ENCODE data around the gene CDH12.

Gene CDH12

GRCh38 chr5:22057012-22057411 is 796.1 kb downstream of the CDH12 start:
- Histone ChIP-seq H3K79me1 (ENCODE audit: low read length) (no peaks in the 10 kb centered on the region), H3K18ac (ENCODE audit: low read length) (no peak overlapping the region), H2AFZ (ENCODE audit: insufficient read depth, low read length, poor library complexity) (no peak overlapping the region)

GRCh38 chr5:22056601-22057000 is 796.5 kb downstream of the CDH12 start:
- no peak overlapping the region for H3K18ac ChIP-seq (ENCODE audit: low read length)
- no peak overlapping the region for H3K14ac ChIP-seq (ENCODE audit: low read length)
- no peak overlapping the region for H4K12ac ChIP-seq (ENCODE audit: low read depth, low read length)
- H3K9me3 ChIP-seq (ENCODE audit: insufficient read depth, low read depth, low read length): no peaks in the 10 kb centered on the region
- H4K8ac ChIP-seq (ENCODE audit: low read depth, low read length): no peak overlapping the region
- H2BK12ac ChIP-seq (ENCODE audit: low read length): no peak overlapping the region
- WGBS (ENCODE audit: extremely low coverage, insufficient coverage, insufficient read length): no CpG with 5 or more reads among the region's 4 CpGs
- H3K36me3 ChIP-seq (ENCODE audit: control insufficient read depth in 1 of 2, insufficient read depth in 2 of 2, low read length in 2 of 2): no peaks in the 10 kb centered on the region
- H3K4ac ChIP-seq (ENCODE audit: low read depth, low read length): no peak overlapping the region
- no peak overlapping the region for H2BK120ac ChIP-seq (ENCODE audit: insufficient read depth, low read length, poor library complexity)
- no peaks in the 10 kb centered on the region for H3K27me3 ChIP-seq (ENCODE audit: insufficient read depth, low read length)
- no peak overlapping the region for H3K4me2 ChIP-seq (ENCODE audit: low read length)
- H3K9ac ChIP-seq (ENCODE audit: low read length): no peak overlapping the region
- H3K23ac ChIP-seq (ENCODE audit: low read length): no peak overlapping the region
- no peak overlapping the region for H2AFZ ChIP-seq (ENCODE audit: insufficient read depth, low read length, poor library complexity)
- H4K91ac ChIP-seq (ENCODE audit: low read depth, low read length): no peak overlapping the region
- no peaks in the 10 kb centered on the region for H3K4me1 ChIP-seq (ENCODE audit: control insufficient read depth in 1 of 2, insufficient read depth in 2 of 2, low read length in 2 of 2)
- H2AK5ac ChIP-seq (ENCODE audit: low read length): no peak overlapping the region
- DNase-seq: no peak
- H3K79me1 ChIP-seq (ENCODE audit: low read length): no peaks in the 10 kb centered on the region
- H3K27ac ChIP-seq (ENCODE audit: low read depth, low read length): no peak overlapping the region
- H3K79me2 ChIP-seq (ENCODE audit: control insufficient read depth, insufficient read depth, low read length, poor library complexity): no peaks in the 10 kb centered on the region
- no peak overlapping the region for H3K4me3 ChIP-seq (ENCODE audit: low read depth, low read length)
- no peak overlapping the region for H2BK5ac ChIP-seq (ENCODE audit: low read depth, low read length, poor library complexity)

More at GRCh38 chr5:22057012-22057411, 796.1 kb downstream of the CDH12 start:
- no peak overlapping the region for H4K12ac ChIP-seq (ENCODE audit: low read depth, low read length)
- H3K4me3 ChIP-seq (ENCODE audit: low read depth, low read length): no peak overlapping the region
- H2AK5ac ChIP-seq (ENCODE audit: low read length): no peak overlapping the region
- H3K27ac ChIP-seq (ENCODE audit: low read depth, low read length): no peak overlapping the region
- H2BK12ac ChIP-seq (ENCODE audit: low read length): no peak overlapping the region
- H4K8ac ChIP-seq (ENCODE audit: low read depth, low read length): no peak overlapping the region
- no peak overlapping the region for H2BK120ac ChIP-seq (ENCODE audit: insufficient read depth, low read length, poor library complexity)
- H3K4me1 ChIP-seq (ENCODE audit: control insufficient read depth in 1 of 2, insufficient read depth in 2 of 2, low read length in 2 of 2): no peaks in the 10 kb centered on the region
- no peaks in the 10 kb centered on the region for H3K27me3 ChIP-seq (ENCODE audit: insufficient read depth, low read length)
- H3K4ac ChIP-seq (ENCODE audit: low read depth, low read length): no peak overlapping the region
- H3K23ac ChIP-seq (ENCODE audit: low read length): no peak overlapping the region
- no peak overlapping the region for H3K14ac ChIP-seq (ENCODE audit: low read length)
- H3K9me3 ChIP-seq (ENCODE audit: insufficient read depth, low read depth, low read length): no peaks in the 10 kb centered on the region
- no peak for DNase-seq
- H3K79me2 ChIP-seq (ENCODE audit: control insufficient read depth, insufficient read depth, low read length, poor library complexity): no peaks in the 10 kb centered on the region
- no peak overlapping the region for H4K91ac ChIP-seq (ENCODE audit: low read depth, low read length)
- H3K9ac ChIP-seq (ENCODE audit: low read length): no peak overlapping the region
- H2BK5ac ChIP-seq (ENCODE audit: low read depth, low read length, poor library complexity): no peak overlapping the region
- H3K36me3 ChIP-seq (ENCODE audit: control insufficient read depth in 1 of 2, insufficient read depth in 2 of 2, low read length in 2 of 2): no peaks in the 10 kb centered on the region
- H3K4me2 ChIP-seq (ENCODE audit: low read length): no peak overlapping the region

GRCh38 chr5:22053195-22053594 is 799.9 kb downstream of the CDH12 start:
- H3K9me3 ChIP-seq (ENCODE audit: insufficient read depth, low read depth, low read length): no peaks in the 10 kb centered on the region
- DNase-seq: no peak
- H3K27ac ChIP-seq (ENCODE audit: low read depth, low read length): no peak overlapping the region
- peak overlapping the region; percentile 69 for H3K23ac ChIP-seq (ENCODE audit: low read length)
- H3K36me3 ChIP-seq (ENCODE audit: control insufficient read depth in 1 of 2, insufficient read depth in 2 of 2, low read length in 2 of 2): no peaks in the 10 kb centered on the region
- no peak overlapping the region for H2BK120ac ChIP-seq (ENCODE audit: insufficient read depth, low read length, poor library complexity)
- no peak overlapping the region for H2BK12ac ChIP-seq (ENCODE audit: low read length)
- no peak overlapping the region for H4K8ac ChIP-seq (ENCODE audit: low read depth, low read length)
- no peak overlapping the region for H2BK5ac ChIP-seq (ENCODE audit: low read depth, low read length, poor library complexity)
- no peak overlapping the region for H3K18ac ChIP-seq (ENCODE audit: low read length)
- no peaks in the 10 kb centered on the region for H3K4me1 ChIP-seq (ENCODE audit: control insufficient read depth in 1 of 2, insufficient read depth in 2 of 2, low read length in 2 of 2)
- H3K4ac ChIP-seq (ENCODE audit: low read depth, low read length): no peak overlapping the region
- H2AFZ ChIP-seq (ENCODE audit: insufficient read depth, low read length, poor library complexity): no peak overlapping the region
- H3K4me3 ChIP-seq (ENCODE audit: low read depth, low read length): no peak overlapping the region
- no peak overlapping the region for H3K14ac ChIP-seq (ENCODE audit: low read length)
- H4K12ac ChIP-seq (ENCODE audit: low read depth, low read length): no peak overlapping the region
- no peak overlapping the region for H2AK5ac ChIP-seq (ENCODE audit: low read length)
- H3K79me2 ChIP-seq (ENCODE audit: control insufficient read depth, insufficient read depth, low read length, poor library complexity): no peaks in the 10 kb centered on the region
- H3K9ac ChIP-seq (ENCODE audit: low read length): peak overlapping the region; percentile 16
- H3K79me1 ChIP-seq (ENCODE audit: low read length): no peaks in the 10 kb centered on the region
- no CpG with 5 or more reads among the region's 2 CpGs for WGBS (ENCODE audit: extremely low coverage, insufficient coverage, insufficient read length)
- no peak overlapping the region for H3K4me2 ChIP-seq (ENCODE audit: low read length)
- no peak overlapping the region for H4K91ac ChIP-seq (ENCODE audit: low read depth, low read length)
- H3K27me3 ChIP-seq (ENCODE audit: insufficient read depth, low read length): no peaks in the 10 kb centered on the region

- DNase-seq: no peak
- no peak overlapping the region for H3K4me3 ChIP-seq (ENCODE audit: low read depth, low read length)
- H3K27me3 ChIP-seq (ENCODE audit: insufficient read depth, low read length): no peaks in the 10 kb centered on the region
- H2BK12ac ChIP-seq (ENCODE audit: low read length): no peak overlapping the region
- no peak overlapping the region for H2AFZ ChIP-seq (ENCODE audit: insufficient read depth, low read length, poor library complexity)
- H4K12ac ChIP-seq (ENCODE audit: low read depth, low read length): no peak overlapping the region
- no peak overlapping the region for H4K91ac ChIP-seq (ENCODE audit: low read depth, low read length)
- H2BK5ac ChIP-seq (ENCODE audit: low read depth, low read length, poor library complexity): no peak overlapping the region
- no peak overlapping the region for H4K8ac ChIP-seq (ENCODE audit: low read depth, low read length)
- H3K18ac ChIP-seq (ENCODE audit: low read length): no peak overlapping the region
- H2AK5ac ChIP-seq (ENCODE audit: low read length): no peak overlapping the region
- no peak overlapping the region for H3K14ac ChIP-seq (ENCODE audit: low read length)
- H3K9ac ChIP-seq (ENCODE audit: low read length): no peak overlapping the region
- no peak overlapping the region for H3K27ac ChIP-seq (ENCODE audit: low read depth, low read length)
- H3K9me3 ChIP-seq (ENCODE audit: insufficient read depth, low read depth, low read length): no peaks in the 10 kb centered on the region
- no CpG with 5 or more reads among the region's 1 CpG for WGBS (ENCODE audit: extremely low coverage, insufficient coverage, insufficient read length)
- H2BK120ac ChIP-seq (ENCODE audit: insufficient read depth, low read length, poor library complexity): no peak overlapping the region
- no peak overlapping the region for H3K4me2 ChIP-seq (ENCODE audit: low read length)
- no peaks in the 10 kb centered on the region for H3K4me1 ChIP-seq (ENCODE audit: control insufficient read depth in 1 of 2, insufficient read depth in 2 of 2, low read length in 2 of 2)
- H3K23ac ChIP-seq (ENCODE audit: low read length): no peak overlapping the region
- H3K36me3 ChIP-seq (ENCODE audit: control insufficient read depth in 1 of 2, insufficient read depth in 2 of 2, low read length in 2 of 2): no peaks in the 10 kb centered on the region
- H3K79me1 ChIP-seq (ENCODE audit: low read length): no peaks in the 10 kb centered on the region
- H3K79me2 ChIP-seq (ENCODE audit: control insufficient read depth, insufficient read depth, low read length, poor library complexity): no peaks in the 10 kb centered on the region
- no peak overlapping the region for H3K4ac ChIP-seq (ENCODE audit: low read depth, low read length)
Measured at GRCh38 chr5:22051881-22052280, 801.3 kb downstream of the CDH12 start.

Data from trophoblast cell (in vitro differentiated cells and primary cell).